GM10266 (cell line): ENCODE data around the gene U2AF2.

ENCODE experiments used
- DNase-seq: peaks from one replicate; pipeline ENCODE4 v3.0.0; 2012; ENCODE audit errors: extremely low spot score
- CTCF ChIP-seq: IDR thresholded peaks from 2 replicates; pipeline ENCODE4 v1.5.1; 2012; ENCODE audit warnings: mild to moderate bottlenecking, low read depth; ENCODE audit not compliant: control insufficient read depth, insufficient read depth; ENCODE audit errors: missing control alignments

U2AF2 gene

GRCh38 chr19:55640577-55641425 is 14.0 kb upstream of the U2AF2 start, which contains the start of gene ZNF580:
Gene ZNF580, plus strand, starts transcription at chr19:55641002. Its CDS starts 1,507 bp downstream, at chr19:55642509.
- peak; percentile 81 for DNase-seq
- TF ChIP-seq CTCF, result no peak

DNA sequence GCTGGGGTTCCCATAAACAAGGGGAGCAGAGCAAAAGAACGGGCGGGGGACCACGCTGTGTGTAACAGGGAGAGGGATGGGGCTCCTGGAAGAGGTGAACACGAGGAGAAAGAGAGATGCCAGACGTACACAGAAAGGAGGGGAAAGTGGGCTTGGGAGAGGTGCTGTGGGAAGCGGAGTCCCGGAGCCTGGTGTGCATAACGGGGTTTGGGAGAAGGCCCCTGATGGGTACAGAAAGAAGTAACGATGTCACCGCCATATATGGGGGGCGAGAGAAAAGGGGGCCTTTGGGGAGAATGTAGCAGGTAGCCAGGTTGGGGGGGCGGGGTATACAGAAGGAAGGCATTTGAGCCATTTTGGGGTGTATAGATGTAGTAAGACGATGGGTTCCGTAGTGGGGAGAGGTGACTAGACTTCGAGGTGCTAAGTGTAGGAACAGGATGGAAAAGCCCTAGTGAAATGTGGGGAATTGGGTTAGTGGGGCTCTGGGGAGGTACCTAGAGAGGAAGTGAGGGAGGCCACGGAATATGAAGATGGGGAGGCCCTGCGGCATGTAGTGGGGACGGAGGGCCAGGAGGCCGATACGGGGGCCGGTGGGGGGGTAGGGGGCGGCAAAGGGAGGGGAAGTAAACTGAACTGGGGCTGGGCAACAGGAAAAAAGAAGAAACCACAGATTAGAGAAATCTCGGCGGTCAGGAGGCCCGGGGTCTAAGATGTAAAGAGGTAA is 13.2 kb upstream of the U2AF2 start:
- DNase-seq, result peak; percentile 53
- no peak for TF ChIP-seq CTCF

DNA sequence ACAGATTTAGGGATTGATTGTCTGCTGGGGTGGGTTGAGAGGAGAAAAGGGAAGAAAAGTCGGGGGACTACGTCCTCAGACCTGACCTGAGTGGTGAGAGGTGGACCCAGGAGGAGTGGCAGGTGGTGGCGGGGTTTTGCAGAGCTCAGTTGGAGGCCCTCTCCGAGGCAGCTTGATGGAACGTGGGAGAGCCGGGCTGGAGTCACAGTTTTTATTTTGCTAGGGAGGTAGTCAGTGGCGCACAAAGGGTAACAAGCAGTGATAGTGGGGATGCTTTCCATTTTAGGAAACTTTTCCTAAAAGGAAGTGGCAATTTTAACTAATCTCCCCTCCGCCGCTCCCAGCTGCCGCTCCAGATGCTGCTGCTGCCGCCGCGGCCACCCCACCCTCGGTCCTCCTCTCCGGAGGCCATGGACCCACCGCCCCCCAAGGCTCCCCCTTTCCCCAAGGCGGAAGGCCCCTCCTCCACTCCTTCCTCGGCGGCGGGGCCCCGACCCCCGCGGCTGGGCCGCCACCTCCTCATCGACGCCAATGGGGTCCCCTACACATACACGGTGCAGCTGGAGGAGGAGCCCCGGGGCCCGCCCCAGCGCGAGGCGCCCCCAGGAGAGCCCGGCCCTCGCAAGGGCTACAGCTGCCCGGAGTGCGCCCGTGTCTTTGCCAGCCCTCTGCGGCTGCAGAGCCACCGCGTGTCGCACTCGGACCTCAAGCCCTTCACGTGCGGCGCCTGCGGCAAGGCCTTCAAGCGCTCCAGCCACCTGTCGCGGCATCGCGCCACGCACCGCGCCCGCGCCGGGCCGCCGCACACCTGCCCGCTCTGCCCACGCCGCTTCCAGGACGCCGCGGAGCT is 12.5 kb upstream of the U2AF2 start:
- DNase-seq, result peak; percentile 50
- TF ChIP-seq CTCF, result no peak

DNA sequence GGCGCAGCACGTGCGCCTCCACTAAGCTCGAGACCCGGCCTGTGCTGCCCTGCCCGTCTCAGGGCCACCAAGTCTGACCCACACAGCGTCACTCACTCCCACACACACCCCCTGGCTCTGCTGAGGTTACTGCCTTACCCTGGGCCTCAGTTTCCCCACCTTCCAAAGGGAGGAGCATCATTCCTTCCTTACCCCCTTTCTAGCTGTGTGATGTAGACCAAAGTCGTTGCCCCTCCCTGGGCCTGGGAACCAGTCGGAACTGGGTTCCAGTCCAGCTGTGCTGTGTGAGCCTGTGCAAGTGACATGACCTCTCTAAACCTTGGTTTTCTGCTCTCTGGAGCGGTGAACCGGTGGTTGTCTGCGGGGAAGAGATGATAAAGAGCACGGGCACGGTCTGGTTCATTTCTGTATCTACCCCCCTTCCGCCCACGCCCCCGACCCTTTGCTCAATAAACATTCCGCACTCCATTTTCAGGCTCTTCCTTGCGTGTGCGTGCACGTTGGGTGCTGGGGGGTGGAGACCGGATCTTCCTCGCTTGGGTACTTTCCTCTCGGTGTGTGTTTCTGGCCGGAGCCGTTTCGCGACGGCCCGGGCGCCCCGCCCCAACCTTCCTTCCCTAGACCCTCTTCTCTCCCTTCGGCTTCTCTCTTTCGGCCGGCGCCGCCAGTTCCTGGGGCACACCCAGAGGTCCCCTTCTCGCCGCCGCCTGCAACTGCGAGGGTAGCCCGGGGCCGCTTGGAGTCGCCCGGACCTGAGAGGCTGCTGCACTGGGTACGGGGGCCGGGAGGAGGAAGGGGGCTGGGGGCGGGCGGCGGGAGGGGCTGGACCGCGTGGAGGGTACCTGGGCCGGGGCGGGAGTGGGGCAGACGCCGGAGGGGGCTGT is 11.6 kb upstream of the U2AF2 start, which contains the start of gene ZNF581:
ZNF581 (plus strand) TSS at position 647 of the 884 bp plus-strand sequence. CDS start 923 bp downstream, outside the sequence.
- peak; percentile 91 for DNase-seq
- no peak for TF ChIP-seq CTCF

GRCh38 chr19:55643887-55644176 is 11.0 kb upstream of the U2AF2 start:
- DNase-seq, result no peak
- TF ChIP-seq CTCF, result no peak

DNA sequence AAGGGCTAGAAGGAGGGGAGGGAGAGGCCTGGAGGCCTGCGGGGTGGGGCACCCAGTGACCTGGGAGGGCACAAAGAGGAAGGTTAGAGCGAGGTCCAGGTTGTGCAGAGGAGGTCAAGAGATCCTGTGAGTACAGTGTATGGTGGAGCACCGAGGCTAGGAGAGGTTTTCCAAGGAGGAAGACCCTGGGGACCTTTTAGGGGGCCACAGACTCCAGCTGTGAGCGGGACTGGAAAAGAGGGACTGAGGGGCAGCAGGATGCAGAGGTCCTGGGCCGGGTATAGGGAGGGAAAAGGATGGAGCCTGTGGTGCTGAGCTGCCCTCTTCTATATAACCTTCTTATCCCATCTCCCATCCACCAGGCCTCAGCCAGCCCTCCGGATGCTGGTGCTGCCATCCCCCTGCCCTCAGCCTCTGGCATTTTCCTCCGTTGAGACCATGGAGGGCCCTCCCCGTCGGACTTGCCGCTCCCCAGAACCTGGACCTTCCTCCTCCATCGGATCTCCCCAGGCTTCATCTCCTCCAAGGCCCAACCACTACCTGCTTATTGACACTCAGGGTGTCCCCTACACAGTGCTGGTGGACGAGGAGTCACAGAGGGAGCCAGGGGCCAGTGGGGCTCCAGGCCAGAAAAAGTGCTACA is 10.5 kb upstream of the U2AF2 start:
- no peak for TF ChIP-seq CTCF
- DNase-seq, result no peak
